ENCODE measurements around the gene MVB12A.

The MVB12A gene

DNA sequence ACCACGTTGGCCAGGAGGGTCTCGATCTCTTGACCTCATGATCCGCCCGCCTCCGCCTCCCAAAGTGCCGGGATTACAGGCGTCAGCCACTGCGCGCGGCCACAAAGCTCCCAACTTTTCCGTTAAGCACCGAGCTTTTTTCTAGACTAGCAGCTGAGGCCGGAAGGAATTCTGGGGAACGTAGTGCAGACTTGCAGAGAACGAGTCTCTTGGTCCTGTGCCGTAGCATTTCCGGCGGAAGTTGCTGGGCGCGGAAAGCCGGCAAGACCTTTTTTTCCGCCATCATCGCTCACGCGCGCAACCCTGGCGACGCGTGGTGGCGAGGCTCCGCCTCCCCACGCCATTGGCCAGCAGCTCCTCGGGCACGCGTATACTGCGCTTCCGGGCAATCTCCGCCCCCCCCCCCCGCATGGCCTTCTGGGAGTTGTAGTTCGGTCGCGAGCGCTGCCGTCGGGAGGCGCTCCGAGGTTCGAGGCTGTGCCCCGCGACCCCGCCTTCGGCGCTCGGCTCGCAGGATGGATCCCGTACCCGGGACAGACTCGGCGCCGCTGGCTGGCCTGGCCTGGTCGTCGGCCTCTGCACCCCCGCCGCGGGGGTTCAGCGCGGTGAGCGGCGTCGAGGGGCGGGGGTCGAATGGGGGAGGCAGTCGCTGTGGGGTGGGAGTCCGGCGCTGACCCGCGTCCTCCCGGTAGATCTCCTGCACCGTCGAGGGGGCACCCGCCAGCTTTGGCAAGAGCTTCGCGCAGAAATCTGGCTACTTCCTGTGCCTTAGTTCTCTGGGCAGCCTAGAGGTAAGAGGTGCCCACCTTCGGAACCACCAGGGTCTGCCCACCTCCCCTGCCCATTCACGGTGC, at the start of gene MVB12A:
Gene MVB12A, plus strand, starts transcription at position 427 of the 854 bp plus-strand sequence. Its CDS starts 89 bp downstream, at position 516.
- peak; percentile 97 to 98 for DNase-seq

DNA sequence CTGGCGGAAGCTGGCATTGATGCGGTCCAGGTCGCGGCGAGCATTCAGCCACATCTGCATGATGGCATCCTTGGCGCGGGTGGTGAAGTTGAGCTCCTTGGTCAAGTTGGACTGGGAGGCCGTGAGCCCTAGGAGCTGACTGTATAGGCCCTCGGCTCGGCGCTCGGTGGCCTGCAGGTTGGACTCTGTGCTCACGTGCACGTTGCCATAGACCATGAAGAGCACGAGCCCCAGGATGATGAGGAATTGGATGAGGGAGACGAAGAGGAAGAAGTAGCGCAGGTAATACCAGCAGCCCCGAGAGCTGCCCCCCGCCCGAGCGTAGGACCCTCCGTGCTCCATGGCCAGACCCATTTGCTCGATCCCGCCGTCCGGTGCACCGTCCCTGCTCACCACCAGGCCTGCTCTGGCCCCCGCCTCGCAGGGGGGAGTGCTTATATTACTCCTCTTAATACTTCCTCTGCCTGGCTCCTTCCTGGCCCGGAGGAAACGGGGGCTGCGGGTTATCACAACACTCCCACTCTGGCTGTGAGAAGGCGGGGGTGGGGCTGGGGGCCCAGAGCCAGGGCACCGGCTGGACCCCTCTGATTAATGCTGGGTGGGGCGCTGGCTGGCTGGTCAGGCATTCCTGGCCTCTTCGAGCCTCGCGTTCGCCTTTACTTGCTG, 42.8 kb upstream of the MVB12A start, which contains the start of gene PLVAP:
Gene PLVAP, minus strand, starts transcription at position 408 of the 666 bp plus-strand sequence. Its CDS starts 54 bp downstream, at position 354.
- DNase-seq, result no peak

DNA sequence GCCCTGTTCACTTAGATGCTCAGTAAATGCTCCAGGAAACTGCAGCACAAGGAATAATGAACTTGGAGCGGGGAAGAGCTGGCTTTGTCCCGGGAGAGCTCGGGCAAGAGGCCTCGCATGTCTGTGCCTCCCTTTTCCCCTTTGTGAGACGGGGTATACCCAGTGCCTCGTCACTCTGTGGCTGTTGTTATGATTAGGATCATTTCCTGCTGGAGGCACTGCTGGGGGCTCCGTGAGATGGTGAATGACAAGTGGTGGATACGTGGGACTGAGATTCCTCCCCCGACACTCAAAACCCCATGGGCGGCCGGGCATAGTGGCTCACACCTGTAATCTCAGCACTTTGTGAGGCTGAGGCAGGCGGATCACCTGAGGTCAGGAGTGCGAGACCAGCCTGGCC, 41.6 kb upstream of the MVB12A start:
- no peak for DNase-seq

DNA sequence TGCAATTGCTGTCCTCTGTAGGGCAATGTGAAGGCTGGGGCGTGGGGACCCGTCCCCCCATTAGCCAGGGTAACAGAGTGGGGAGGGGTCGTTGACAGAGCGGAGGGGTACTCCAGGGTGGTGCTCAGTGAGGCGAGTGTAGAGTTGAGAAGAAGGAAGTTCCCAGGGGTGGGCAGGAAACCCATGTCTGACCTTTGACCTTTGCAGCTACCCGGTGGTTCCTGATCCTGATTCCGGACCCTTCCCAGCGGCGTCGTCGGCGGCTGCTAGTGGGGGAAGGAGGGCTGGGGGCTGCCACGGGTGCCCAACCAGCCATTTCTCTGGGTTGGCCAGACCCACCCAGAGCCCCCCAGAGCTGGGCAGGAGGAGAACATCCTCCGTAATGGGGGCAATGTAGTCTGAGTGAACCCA, 40.6 kb upstream of the MVB12A start:
- DNase-seq, result no peak

DNA sequence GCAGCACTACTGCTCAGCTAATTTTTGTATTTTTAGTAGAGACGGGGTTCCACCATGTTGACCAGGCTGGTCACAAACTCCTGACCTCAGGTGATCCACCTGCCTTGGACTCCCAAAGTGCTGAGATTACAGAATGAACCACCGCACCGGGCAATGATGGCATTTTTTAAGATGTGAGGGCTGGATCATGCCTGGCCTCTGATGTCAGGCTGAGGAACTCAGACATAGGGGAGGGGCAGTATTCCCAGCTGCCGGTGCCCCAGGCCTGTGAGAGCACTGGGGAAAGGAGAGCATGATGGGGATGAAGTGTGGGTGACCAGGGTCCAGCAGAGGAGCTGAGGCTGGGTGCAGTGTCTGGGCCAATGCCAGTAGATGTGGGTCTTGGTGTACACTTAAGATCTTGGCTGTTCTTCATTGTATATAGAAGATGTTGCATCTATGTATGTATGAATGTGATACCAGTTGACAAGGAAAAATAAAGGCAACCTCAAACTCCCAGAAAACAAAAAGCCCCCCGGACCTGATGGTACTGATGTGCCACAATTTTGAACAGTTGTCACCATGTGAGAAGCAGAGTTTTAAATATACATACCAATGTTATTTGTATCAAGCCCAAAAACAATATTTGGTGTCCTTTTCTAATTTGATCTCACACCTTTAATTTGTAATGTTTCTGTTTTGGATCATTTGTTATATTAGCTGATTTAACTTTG, 39.3 kb upstream of the MVB12A start:
- DNase-seq, result no peak

DNA sequence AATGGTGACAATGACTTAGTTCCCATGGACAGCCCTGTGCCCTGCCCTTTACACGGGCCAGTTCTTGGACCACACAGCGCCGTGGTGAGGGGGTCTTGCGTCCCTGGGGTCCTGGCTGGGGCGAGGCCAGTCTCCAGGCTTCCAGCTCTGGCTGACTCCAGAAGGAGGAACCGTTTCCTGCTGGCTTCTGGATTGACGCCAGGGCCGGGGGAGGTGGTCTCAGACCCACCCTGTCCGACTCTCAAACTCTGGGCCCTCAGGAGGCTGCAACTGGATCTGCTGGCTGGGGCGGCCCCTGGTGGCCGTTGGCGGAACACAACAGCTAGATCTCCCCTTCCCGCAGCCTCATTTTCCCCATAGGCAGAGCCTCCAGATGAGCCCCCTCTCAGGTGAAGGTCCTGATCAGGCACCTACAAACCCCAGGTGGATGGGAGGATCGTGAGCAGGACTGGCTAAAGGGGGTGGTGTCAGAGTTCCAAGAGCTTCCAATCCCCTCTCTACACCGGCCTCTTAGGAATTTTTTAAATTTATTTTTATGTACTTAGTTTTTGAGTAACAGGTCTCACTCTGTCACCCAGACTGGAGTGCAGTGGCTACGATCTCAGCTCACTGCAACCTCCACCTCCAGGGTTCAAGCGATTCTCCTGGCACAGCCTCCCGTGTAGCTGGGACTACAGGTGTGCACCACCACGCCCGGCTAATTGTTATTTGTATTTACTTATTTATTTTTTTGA, 33.8 kb upstream of the MVB12A start:
- peak; percentile 60 to 61 for DNase-seq

DNA sequence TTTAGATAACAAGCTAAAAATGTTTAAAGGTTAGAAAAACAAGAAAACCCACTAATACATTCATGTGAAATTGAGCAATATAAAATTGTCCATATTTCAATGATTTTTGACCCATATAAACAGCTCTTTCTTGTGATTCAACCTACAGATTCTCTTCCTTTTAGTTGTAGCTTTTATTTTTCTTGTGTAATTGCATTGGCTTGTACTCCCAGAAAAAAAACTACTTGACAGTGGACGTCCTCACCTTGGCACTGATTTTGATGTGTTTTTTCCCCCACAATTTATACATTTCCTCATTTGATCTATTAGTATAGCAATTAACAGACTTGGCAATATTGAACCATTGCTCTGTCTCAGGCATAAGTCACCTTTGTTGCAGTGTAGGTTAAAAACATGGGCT, 30.6 kb upstream of the MVB12A start:
- DNase-seq, result no peak

DNA sequence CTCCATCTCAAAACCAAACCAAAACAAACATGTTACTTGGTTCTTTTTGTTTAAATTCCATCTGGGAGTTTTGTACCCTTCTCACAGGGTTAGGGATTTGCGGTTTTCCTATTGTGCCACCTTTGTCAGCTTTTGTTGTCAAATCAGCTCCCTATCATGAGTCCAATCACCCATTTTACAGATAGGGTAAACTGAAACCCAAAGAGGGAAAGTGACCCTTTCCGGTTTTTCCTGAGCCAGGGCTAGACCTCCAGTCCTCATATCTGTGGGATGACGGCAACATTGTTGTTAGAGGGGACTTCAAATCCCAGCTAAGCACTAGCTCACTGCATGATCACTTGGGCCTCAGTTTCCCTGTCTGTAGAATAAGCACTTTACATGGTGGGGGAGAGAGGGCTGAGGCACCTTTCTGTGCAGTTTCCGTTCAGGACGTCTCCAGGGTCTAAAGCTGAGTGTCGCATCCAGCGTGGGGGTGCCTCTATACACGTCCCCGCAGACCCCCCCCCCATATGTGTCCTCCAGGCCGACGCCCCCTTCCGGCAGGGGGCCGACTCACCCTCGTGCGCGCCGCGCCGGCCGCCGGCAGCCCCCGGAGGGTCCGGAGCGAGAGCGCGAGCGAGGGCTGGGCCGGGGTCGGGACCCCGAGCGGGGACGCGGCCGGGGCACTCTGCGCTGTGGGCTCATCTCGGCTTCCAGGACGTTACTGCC, 29.7 kb upstream of the MVB12A start:
- DNase-seq, result no peak

DNA sequence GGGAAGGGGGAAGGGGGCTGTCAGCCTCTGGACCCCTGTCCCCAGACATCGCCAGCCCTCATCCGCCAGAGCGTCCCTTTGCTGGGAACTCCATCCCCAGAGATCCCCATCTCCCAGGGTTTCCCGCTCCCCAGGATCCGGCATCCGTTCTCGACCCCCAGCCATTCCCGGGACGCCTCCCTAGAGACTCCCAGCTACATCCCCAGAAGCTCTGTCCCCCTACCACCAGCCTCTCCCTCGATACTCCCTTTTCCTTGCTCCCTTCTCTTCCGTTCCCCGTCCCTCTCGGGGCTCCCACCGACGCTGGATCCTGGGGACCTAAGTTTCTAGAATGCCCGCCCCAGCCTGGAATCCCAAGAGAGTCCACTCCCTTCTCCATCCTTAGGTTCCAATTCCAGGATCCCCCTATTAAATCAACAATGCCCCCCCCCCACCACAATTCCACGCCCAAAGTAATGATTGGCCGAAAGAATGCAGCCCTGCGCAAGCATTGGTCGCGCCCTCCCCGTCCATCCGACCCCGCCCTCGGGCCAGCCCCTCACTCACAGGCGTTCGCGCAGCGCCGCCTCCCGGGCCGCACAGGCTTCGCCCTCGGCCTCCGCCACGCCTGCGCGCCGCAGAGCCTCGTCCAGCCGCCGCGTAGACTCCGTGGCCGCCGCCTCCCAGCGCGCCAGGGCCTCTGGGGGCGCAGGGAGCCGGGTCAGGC, 29.0 kb upstream of the MVB12A start:
- DNase-seq, result peak; percentile 85 to 88

DNA sequence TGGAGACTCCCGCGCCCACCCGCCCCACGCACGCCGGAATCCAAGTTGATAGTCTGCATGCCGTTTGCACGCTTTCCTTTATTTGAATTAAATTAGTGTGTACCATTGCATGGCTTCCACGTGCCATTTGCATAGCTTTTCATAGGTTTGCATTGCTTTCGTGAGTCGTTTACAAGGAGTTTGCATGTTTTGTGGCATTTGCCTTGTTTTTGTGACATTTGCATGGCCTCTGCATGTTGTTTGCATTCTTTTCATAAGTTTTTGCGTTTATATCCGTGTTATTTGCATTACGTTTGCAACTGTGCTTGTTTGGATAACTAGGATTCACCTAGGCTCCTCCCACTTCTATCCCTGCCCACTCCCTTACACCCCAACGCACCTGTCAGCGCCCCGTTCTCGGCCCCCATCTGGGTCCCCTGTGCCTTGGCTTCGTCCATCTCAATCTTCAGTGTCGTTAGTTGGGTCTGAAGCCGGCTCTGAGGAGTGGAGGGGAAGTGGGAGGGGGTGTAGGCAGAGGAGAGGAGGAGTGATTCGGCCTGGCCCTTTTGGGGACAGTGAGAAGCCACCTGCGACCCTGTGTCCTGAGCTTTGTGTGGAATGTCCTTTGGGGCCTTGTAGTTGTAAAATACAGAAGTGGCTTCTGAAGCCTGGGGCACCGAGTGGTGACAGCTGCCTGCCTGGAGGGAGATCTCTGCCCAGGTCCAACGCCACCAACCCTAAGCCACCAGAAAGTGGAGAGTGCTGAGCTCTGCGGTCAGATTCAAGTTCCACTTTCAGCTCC, 28.3 kb upstream of the MVB12A start:
- DNase-seq, result no peak

DNA sequence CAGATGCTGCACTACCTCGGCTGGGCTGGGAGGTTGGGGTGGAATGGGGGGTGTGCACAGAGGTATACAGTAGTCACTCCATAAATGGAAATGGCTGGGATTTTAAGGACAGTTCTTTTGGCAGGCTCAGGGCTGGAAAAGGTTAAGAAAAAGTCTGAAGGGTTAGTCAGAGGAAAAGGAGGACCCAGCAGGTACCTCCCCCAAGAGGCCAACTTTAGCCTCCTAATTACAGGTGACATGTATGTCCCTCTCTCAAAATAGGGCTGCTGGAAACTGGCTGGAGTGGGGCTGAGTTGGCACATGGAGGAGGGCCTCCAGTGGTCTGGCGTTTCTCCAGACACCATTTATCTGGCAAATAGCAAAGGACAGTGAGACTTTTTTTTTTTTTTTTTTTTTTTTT, 26.8 kb upstream of the MVB12A start:
- no peak for DNase-seq

DNA sequence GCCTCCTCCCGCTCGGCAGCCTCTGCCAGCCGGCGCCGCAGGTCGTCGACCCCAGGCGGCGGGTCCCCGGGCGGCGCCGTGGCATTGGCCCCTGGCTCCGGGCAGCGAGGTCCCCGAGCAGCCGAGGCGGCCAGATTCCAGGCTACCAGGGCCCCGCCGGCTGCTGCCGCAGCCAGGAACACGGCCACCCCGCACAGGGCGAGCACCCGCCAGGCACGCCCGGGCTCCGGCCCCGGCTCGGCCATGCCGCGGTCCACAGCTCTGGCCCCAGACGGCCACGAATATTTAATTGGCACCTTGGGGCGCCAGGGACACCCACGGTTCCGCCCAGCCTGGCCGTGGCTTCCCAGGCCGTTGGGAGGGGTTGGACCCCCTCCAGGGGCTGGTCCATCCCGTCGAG, 25.9 kb upstream of the MVB12A start, which contains the start of gene CCDC194:
Gene CCDC194, minus strand, starts transcription at position 283 of the 400 bp plus-strand sequence. Its CDS starts 38 bp downstream, at position 245.
- no peak for DNase-seq

DNA sequence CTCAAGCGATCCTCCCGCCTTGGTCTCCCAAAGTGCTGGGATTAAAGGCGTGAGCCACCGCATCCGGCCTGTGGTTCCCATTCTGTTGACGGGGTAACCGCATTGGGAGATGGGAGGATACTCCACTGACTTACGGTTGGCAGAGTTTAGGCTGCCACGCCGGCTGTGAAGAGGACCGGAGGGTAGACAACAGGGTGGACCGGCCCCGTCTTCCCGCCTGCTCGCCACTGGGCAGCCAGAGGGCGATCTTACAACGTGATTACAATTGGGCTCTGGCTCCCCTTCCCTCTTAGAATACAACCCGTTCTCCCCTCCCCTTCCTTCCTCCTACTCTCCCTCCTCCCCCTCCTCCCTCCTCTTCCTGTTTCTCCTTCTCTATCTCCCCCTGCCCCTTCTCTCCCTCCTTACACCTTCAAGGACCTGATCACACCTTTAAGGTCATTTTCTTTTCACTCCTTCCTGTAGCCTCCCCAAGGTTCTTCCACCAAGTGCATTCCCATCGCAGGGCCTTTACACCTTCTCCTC, 24.9 kb upstream of the MVB12A start:
- DNase-seq, result peak; percentile 25 to 73

DNA sequence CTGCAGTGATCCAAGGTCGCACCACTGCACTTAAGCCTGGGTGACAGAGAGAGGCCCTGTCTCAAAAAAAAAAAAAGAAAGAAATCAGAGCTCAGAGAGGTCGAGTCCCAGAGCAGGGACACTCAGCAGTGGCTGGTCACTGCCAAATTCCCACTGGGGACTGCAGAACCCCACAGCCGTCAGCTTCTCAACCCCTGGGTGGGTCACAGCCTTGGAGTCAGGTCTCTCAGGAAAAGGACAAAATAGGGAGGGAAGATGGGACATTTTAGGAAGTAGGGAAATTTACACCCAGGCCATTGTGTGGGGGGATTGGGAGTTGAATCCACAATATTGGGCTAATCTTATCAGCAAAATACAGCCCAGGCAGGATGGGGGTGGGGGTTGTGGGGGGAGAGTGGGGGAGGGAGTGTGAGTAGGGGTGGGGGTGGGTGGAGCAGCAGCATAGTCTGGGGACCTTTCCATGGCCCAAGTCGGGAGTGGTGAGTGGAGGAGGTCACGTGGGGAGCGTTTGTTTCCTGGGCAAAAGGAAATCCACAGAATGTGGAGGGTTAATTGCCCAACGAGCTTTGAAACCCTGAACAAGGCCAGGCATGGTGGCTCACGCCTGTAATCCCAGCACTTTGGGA, 20.8 kb upstream of the MVB12A start:
- DNase-seq, result no peak

DNA sequence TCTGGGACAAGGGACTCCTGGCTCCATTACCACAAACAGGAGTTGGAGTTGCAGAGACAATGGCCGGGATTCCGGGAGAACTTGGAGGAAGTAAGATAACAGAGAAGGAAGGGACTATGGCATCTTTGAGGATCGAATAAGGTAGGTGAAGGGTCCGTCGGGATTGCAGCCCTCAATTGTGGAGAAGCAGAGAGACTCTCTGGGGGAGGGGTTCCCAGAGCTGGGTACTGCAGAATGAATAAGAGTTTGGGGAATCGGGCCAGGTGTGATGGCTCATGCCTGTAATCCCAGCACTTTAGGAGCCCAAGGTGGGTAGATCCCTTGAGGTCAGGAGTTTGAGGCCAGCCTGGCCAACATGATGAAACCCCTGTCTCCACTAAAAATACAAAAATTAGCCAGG, 18.2 kb upstream of the MVB12A start:
- DNase-seq, result no peak

DNA sequence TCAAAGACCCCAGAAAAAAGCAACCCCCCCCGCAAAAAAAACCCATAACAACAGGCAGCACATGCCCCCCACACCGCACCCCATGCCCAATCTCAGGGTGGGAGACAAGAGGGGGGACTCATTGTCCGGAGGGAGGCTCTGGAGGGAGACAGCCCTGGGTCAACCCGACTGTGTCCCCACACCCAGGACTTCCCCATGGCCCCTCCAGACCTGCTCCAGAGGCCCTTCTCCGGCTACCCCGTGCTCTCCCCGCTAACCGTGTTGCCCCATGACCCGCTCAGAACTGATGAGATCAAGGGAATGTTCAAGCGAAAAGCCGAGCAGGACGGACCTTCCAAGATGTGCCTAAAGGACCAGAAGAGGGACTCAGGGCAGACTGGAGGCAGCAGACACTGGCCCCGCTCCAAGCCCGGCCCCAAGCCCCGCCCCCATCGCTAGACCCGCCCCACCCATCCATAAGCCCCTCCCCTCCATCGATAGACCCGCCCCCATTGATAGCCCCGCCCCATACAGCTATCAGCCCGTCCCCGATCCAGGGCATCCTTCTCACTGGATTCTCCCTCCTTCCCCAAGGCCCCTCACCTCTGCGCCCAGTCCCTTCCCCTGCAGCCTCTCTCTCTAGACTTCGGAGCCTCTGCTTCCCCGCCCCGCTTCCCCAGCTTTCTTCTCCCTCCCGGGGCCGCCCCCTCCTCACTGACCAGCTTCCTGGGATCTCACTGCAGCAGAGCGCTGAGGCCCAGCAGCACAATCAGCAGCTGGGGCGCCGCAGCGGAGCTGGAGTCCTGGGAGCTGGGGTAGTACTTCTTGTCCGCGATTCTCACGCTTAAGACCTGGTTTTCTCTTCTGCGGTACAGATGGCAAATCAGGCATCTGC, 16.6 kb upstream of the MVB12A start:
- DNase-seq, result peak in 1 of 2 donors; percentile 40

DNA sequence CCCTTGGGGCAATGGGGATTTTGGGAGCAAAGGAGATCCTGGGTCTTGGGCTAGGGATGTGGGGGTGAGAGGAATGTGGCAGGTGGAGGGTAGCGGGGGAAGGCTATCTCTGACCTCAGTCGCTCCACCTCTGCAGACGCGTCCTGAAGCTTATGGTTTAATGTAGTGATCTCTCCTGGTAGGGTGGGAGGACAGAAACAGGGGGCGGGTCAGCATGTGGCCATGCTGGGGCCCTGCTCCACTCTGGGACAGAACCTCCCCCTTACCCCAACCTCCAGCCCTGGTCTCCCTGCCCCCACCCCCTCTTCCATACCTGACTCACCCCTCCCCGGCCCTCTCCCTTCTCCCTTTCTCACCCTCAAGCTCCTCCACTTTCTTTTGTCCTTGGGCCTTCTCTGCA, 15.8 kb upstream of the MVB12A start:
- no peak for DNase-seq

DNA sequence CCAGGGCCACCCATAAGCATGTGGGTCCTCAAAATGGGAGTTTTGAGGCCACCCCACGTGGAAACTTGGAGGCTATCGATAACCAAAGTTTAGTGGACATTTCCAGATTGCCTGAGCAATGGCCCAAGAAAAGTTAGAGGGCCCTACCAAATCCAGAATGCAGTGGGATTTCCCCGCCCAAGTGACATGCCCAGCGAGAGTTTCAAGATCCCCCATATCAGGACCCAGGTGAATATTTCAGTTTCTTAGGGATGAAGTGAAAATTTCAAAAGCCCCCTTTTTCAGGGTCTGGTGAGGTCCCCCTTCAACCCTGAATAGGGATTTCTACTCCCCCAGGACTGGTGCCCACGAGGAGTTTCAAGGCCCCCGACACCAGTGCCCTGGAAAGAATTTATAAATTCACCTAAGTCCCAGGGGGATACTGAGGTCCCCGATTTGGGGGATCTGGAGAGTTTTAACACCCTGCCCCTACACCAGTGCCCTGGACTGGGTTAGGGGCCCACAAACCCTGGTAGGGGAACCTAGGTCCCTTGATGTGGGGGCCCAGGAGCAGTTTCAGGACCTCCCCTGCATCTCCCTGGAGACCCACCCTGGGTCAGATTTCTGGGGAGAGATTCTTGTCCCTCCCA, 15.1 kb upstream of the MVB12A start:
- DNase-seq, result no peak

Measured in CD4-positive, alpha-beta T cell treated with Interleukin-1 beta for 1 hour (primary cell).